IMR-90 (cell line): ENCODE results near the gene THSD7B. TPM values are rescaled to one million over a fixed set of nuclear protein-coding genes. Genes with fewer than 3 reads are reported as not detected.

Source experiments
- ATAC-seq: fragments of 200-7000 bp; cut with Tn5 transposase; 2 replicates; pipeline ENCODE4 v1.9.1; 2020; ENCODE audit warnings: low read depth, mild to moderate bottlenecking, moderate library complexity
- BruUV-seq: library from RNA; stranded (reverse); fragments of 400-500 nt; replicated peaks from 2 replicates; lab custom pipeline; 2021; lab: Mats Ljungman, UMichigan
- CTCF ChIA-PET: fragments of 300-600 bp; formaldehyde crosslinking; extraction: SDS; loops from one replicate; lab custom pipeline; 2021; ENCODE audit warnings: antibody characterized with exemption; lab: Yijun Ruan, JAX
- POLR2A ChIA-PET: fragments of 300-600 bp; sonication (Branson Sonifier 250); formaldehyde crosslinking; loops from one replicate; lab custom pipeline; 2022; ENCODE audit warnings: antibody characterized with exemption; ENCODE audit not compliant: unreplicated experiment; lab: Charles Lee
- DNase-seq: peaks from one replicate; pipeline ENCODE4 v3.0.0; 2013
- H2AFZ ChIP-seq: replicated peaks from 2 replicates; pipeline ENCODE3; 2013; ENCODE audit warnings: low read length, mild to moderate bottlenecking; ENCODE audit not compliant: poor library complexity
- H2AK5ac ChIP-seq: 2 replicates; pipeline ENCODE4 v1.6.1; 2013; ENCODE audit warnings: low read depth, low read length, inconsistent platforms
- H2AK9ac ChIP-seq: replicated peaks from 2 replicates; pipeline ENCODE3; 2013; ENCODE audit warnings: mild to moderate bottlenecking, low read depth, low read length, moderate library complexity; ENCODE audit not compliant: poor library complexity
- H2BK120ac ChIP-seq: 2 replicates; pipeline ENCODE4 v1.6.1; 2013; ENCODE audit warnings: low read depth, low read length, inconsistent platforms
- H2BK15ac ChIP-seq: 3 replicates; pipeline ENCODE4 v1.6.1; 2013; ENCODE audit warnings: low read depth, low read length, inconsistent platforms
- H2BK20ac ChIP-seq: 2 replicates; pipeline ENCODE4 v1.6.1; 2013; ENCODE audit warnings: low read depth, mild to moderate bottlenecking, inconsistent platforms, low read length, moderate library complexity
- H2BK5ac ChIP-seq: 2 replicates; pipeline ENCODE4 v1.6.1; 2013; ENCODE audit warnings: mild to moderate bottlenecking, low read depth, low read length, inconsistent platforms; ENCODE audit not compliant: poor library complexity, severe bottlenecking
- H3K14ac ChIP-seq: replicated peaks from 2 replicates; pipeline ENCODE4 v1.6.1; 2013; ENCODE audit warnings: low read depth, low read length, inconsistent platforms
- H3K18ac ChIP-seq: 2 replicates; pipeline ENCODE4 v1.6.1; 2013; ENCODE audit warnings: low read depth, low read length, control low read depth
- H3K23ac ChIP-seq: 2 replicates; pipeline ENCODE4 v1.6.1; 2013; ENCODE audit warnings: low read depth, low read length, inconsistent platforms
- H3K27ac ChIP-seq: 2 replicates; pipeline ENCODE4 v1.5.1; 2013; ENCODE audit warnings: mild to moderate bottlenecking, control low read depth, low read length; ENCODE audit not compliant: insufficient read depth
- H3K27me3 ChIP-seq: 2 replicates; pipeline ENCODE4 v1.6.1; 2013; ENCODE audit warnings: low read length; ENCODE audit not compliant: control insufficient read depth, insufficient read depth
- H3K36me3 ChIP-seq: 2 replicates; pipeline ENCODE4 v1.6.1; 2013; ENCODE audit warnings: low read length, mixed read lengths; ENCODE audit not compliant: control insufficient read depth, insufficient read depth
- H3K4ac ChIP-seq: 2 replicates; pipeline ENCODE4 v1.6.1; 2013; ENCODE audit warnings: low read depth, low read length, inconsistent platforms
- H3K4me1 ChIP-seq: 2 replicates; pipeline ENCODE4 v1.6.1; 2013; ENCODE audit warnings: low read length, mixed read lengths; ENCODE audit not compliant: control insufficient read depth, insufficient read depth
- H3K4me2 ChIP-seq: 2 replicates; pipeline ENCODE4 v1.6.1; 2013; ENCODE audit warnings: low read depth, mild to moderate bottlenecking, control low read depth, low read length, moderate library complexity
- H3K4me3 ChIP-seq: 2 replicates; pipeline ENCODE4 v1.5.1; 2013; ENCODE audit warnings: low read depth, mild to moderate bottlenecking, control low read depth, low read length, moderate library complexity; ENCODE audit not compliant: insufficient read depth
- H3K56ac ChIP-seq: 2 replicates; pipeline ENCODE4 v1.6.1; 2013; ENCODE audit warnings: low read length, inconsistent platforms; ENCODE audit not compliant: insufficient read depth; ENCODE audit errors: extremely low read depth
- H3K79me1 ChIP-seq, 2 experiments: 2 replicates each; pipeline ENCODE4 v1.6.1; 2013; ENCODE audit warnings: low read length in 2 of 2, inconsistent platforms in 1 of 2, low read depth in 1 of 2
- H3K9ac ChIP-seq: 2 replicates; pipeline ENCODE4 v1.6.1; 2013; ENCODE audit warnings: low read depth, low read length, control low read depth
- H3K9me1 ChIP-seq: 2 replicates; pipeline ENCODE4 v1.6.1; 2013; ENCODE audit warnings: low read length, inconsistent platforms; ENCODE audit not compliant: insufficient read depth
- H3K9me3 ChIP-seq: 2 replicates; pipeline ENCODE4 v1.6.1; 2013; ENCODE audit warnings: low read length; ENCODE audit not compliant: control insufficient read depth, insufficient read depth
- H4K20me1 ChIP-seq: 2 replicates; pipeline ENCODE4 v1.6.1; 2013; ENCODE audit warnings: low read length, inconsistent platforms; ENCODE audit not compliant: insufficient read depth
- H4K5ac ChIP-seq: 2 replicates; pipeline ENCODE4 v1.6.1; 2013; ENCODE audit warnings: mild to moderate bottlenecking, low read depth, low read length, control low read depth
- H4K8ac ChIP-seq, 2 experiments: 2 replicates each; pipeline ENCODE4 v1.6.1; 2013; ENCODE audit warnings: low read depth in 2 of 2, low read length in 2 of 2, control low read depth in 1 of 2, inconsistent platforms in 1 of 2
- H4K91ac ChIP-seq: 2 replicates; pipeline ENCODE4 v1.6.1; 2013; ENCODE audit warnings: low read depth, low read length, inconsistent platforms; ENCODE audit not compliant: insufficient read depth
- CHD1 ChIP-seq: IDR thresholded peaks from 2 replicates; pipeline ENCODE4 v1.6.1; 2012; ENCODE audit warnings: low read depth, low read length, improper control_type of control experiment
- CTCF ChIP-seq: conservative IDR thresholded peaks from 2 replicates; pipeline ENCODE4 v1.5.1; 2012; ENCODE audit warnings: mild to moderate bottlenecking, low read depth, low read length, improper control_type of control experiment
- ELK1 ChIP-seq: fragments of 150-350 bp; IDR thresholded peaks from 2 replicates; pipeline ENCODE4 v1.6.1; 2016; ENCODE audit warnings: low read depth, mild to moderate bottlenecking, low read length, moderate library complexity, borderline replicate concordance
- MAFK ChIP-seq: IDR thresholded peaks from 2 replicates; pipeline ENCODE4 v1.6.1; 2012; ENCODE audit warnings: low read depth, low read length, improper control_type of control experiment
- MXI1 ChIP-seq: IDR thresholded peaks from 2 replicates; pipeline ENCODE4 v1.6.1; 2012; ENCODE audit warnings: low read depth, mild to moderate bottlenecking, low read length, moderate library complexity, borderline replicate concordance
- POLR2A ChIP-seq: IDR thresholded peaks from 2 replicates; pipeline ENCODE4 v1.6.1; 2012; ENCODE audit warnings: mild to moderate bottlenecking, low read depth, low read length
- RAD21 ChIP-seq: IDR thresholded peaks from 2 replicates; pipeline ENCODE4 v1.6.1; 2012; ENCODE audit warnings: low read length, improper control_type of control experiment
- RFX5 ChIP-seq: IDR thresholded peaks from 2 replicates; pipeline ENCODE4 v1.8.0; 2012; ENCODE audit warnings: low read depth, mild to moderate bottlenecking, low read length, moderate library complexity
- SMC3 ChIP-seq: fragments of 150-350 bp; IDR thresholded peaks from 2 replicates; pipeline ENCODE4 v1.6.1; 2016; ENCODE audit warnings: low read depth, mild to moderate bottlenecking, antibody characterized with exemption, low read length, moderate library complexity
- dilution Hi-C: fragments of 300-500 bp; cut with HindIII; formaldehyde crosslinking; loops from one replicate; pipeline ENCODE4 v1.14.3; 2018; ENCODE audit warnings: low sequenced_read_pairs; ENCODE audit not compliant: unreplicated experiment
- in situ Hi-C: fragments of 300-500 bp; cut with MboI; formaldehyde crosslinking; loops from 3 replicates; pipeline ENCODE4 v1.14.3; 2019; ENCODE audit warnings: low sequenced_read_pairs, inconsistent platforms, mixed read lengths
- intact Hi-C: fragments of 100-400 bp; cut with micrococcal nuclease; formaldehyde crosslinking; loops from 2 replicates; pipeline ENCODE4 v1.10.0; 2022
- polyA plus RNA-seq, 3 experiments: library from polyadenylated mRNA; depleted of rRNA; stranded (reverse); fragments of >200 nt; gene quantifications; 2 replicates each; pipeline ENCODE4 v1.2.3, GENCODE V29; 2012; ENCODE audit warnings: low replicate concordance in 1 of 3
- total RNA-seq: library from RNA; depleted of rRNA; stranded (reverse); fragments of >200 nt; gene quantifications from 2 replicates; pipeline ENCODE4 v1.2.3, GENCODE V29; 2012

THSD7B gene
- total and polyA plus RNA-seq, 2 of the 4 experiments (the other 2 are of a cell fraction): not detected

GRCh38 chr2:137179542-137179941 is 414.2 kb downstream of the THSD7B start:
- no peak overlapping the region for H3K18ac ChIP-seq
- no peak overlapping the region for H4K5ac ChIP-seq
- no peak overlapping the region for H3K56ac ChIP-seq
- dilution Hi-C loops (no loop called here), intact Hi-C loops (no loop called here), in situ Hi-C loops (no loop called here)
- H2BK120ac ChIP-seq: no peak overlapping the region
- H3K9me3 ChIP-seq: peaks cover 7% of the 10 kb centered on the region; the same call in 1 of the 2 replicates
- H3K27ac ChIP-seq: no peak overlapping the region
- no peak overlapping the region for H4K8ac ChIP-seq
- no peaks in the 10 kb centered on the region for H3K36me3 ChIP-seq
- H3K4me2 ChIP-seq: no peak overlapping the region
- no peak overlapping the region for H3K4ac ChIP-seq
- H3K4me1 ChIP-seq: no peaks in the 10 kb centered on the region
- H2AK9ac ChIP-seq: no peak overlapping the region
- no peak overlapping the region for H2AK5ac ChIP-seq
- H2BK5ac ChIP-seq: no peak overlapping the region
- no peak overlapping the region for H3K4me3 ChIP-seq
- no peak overlapping the region for H3K14ac ChIP-seq
- no peaks in the 10 kb centered on the region for H4K20me1 ChIP-seq
- CTCF ChIA-PET: no interaction called here
- no peak overlapping the region for H2BK20ac ChIP-seq
- H3K9ac ChIP-seq: no peak overlapping the region
- no peaks in the 10 kb centered on the region for H3K79me1 ChIP-seq
- H3K27me3 ChIP-seq: no peaks in the 10 kb centered on the region
- H4K91ac ChIP-seq: no peak overlapping the region
- DNase-seq (no peak), ATAC-seq (no peak)
- POLR2A ChIA-PET: no interaction called here
- no peak overlapping the region for H2BK15ac ChIP-seq
- TF ChIP-seq ELK1 (no peak), SMC3 (no peak), RAD21 (no peak), CHD1 (no peak), CTCF (no peak), RFX5 (no peak), MAFK (no peak), MXI1 (no peak), POLR2A (no peak)
- no TSS peak for BruUV-seq
- no peaks in the 10 kb centered on the region for H3K9me1 ChIP-seq
- no peak overlapping the region for H2AFZ ChIP-seq
- no peak overlapping the region for H3K23ac ChIP-seq
